ENCODE data around the gene ABCC1. TPM values are rescaled to one million over a fixed set of nuclear protein-coding genes. Genes with fewer than 3 reads are reported as not detected.
"Not testable (repeated sequence)": the region's sequence is repeated elsewhere in the genome, so short reads cannot be mapped to it uniquely, and the experiment has no call there.

ABCC1 gene
- total RNA-seq, 1 experiment from 2014 or later, result 10.0 TPM

DNA sequence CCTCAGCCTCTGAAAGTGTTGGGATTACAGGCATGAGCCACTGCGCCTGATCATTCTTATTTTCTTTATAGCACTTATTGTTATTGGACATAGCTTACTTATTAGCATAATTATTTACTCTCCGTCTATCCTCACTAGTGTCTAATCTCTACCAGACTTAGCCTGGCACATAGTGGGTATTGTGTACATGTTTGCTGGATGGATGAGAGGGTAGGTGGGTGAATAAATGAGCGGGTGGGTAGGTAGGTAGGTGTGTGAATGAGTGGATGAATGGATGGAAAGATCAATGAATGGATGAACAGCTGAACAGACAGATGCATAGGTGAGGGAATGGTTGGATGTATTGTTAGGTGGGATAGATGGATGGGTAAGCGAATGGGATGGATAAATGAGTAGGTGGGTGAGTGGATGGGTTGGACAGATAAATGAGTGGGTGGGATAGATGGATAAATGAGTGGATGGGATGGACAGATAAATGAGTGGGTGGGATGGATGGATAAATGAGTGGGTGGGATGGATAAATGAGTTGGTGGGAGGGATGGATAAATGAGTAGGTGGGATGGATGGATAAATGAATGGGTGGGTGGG, 222.0 kb downstream of the ABCC1 start:
- no peak overlapping the region for H3K27ac ChIP-seq
- H3K9me3 ChIP-seq (replicated peaks), result no peaks in the 10 kb centered on the region; the same call in 1 of the 2 replicates
- no peaks in the 10 kb centered on the region for H3K36me3 ChIP-seq
- H3K4me3 ChIP-seq, result no peak overlapping the region
- H3K4me1 ChIP-seq, result no peaks in the 10 kb centered on the region
- no peak for DNase-seq
- no peaks in the 10 kb centered on the region for H3K27me3 ChIP-seq

GRCh38 chr16:16172991-16173390, 223.6 kb downstream of the ABCC1 start:
- Histone ChIP-seq H3K27ac (no peak overlapping the region), H3K4me1 (no peaks in the 10 kb centered on the region), H3K9me3 (replicated peaks) (no peaks in the 10 kb centered on the region; the same call in 1 of the 2 replicates), H3K27me3 (no peaks in the 10 kb centered on the region), H3K4me3 (no peak overlapping the region), H3K36me3 (no peaks in the 10 kb centered on the region)
- DNase-seq, result no peak

DNA sequence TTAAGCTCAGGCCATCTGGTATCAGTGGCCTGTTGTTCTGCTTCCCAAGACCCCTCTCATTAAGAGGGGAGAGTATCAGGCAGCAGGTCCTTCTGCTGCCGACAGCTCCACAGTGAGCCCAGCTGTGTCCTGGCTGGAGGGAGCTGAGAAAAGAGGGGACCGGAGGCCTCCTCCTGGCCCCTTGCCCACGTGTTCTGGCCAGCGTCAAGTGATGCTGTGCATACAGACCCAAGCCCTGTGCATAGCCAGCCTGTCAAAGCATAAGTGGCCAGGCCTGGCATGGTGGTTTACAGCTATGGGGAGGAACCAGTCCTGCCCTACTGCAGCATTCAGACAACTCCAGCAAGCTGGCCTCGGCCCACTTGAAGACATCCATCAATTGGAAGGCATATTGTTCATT, 225.9 kb downstream of the ABCC1 start:
- no peak for DNase-seq
- H3K36me3 ChIP-seq, result no peaks in the 10 kb centered on the region
- no peaks in the 10 kb centered on the region for H3K27me3 ChIP-seq
- H3K9me3 ChIP-seq (replicated peaks), result no peaks in the 10 kb centered on the region; the same call in 1 of the 2 replicates
- no peaks in the 10 kb centered on the region for H3K4me1 ChIP-seq
- H3K27ac ChIP-seq, result no peak overlapping the region
- no peak overlapping the region for H3K4me3 ChIP-seq

- DNase-seq, result no peak
- no peaks in the 10 kb centered on the region for H3K4me1 ChIP-seq
- H3K9me3 ChIP-seq (replicated peaks), result no peaks in the 10 kb centered on the region; the same call in 1 of the 2 replicates
- H3K27me3 ChIP-seq, result no peaks in the 10 kb centered on the region
- H3K36me3 ChIP-seq, result no peaks in the 10 kb centered on the region
- H3K4me3 ChIP-seq, result no peak overlapping the region
- no peak overlapping the region for H3K27ac ChIP-seq
Observed at GRCh38 chr16:16176328-16176727, 226.9 kb downstream of the ABCC1 start.

- no peak for DNase-seq
- H3K27me3 ChIP-seq, result no peaks in the 10 kb centered on the region
- no peaks in the 10 kb centered on the region for H3K36me3 ChIP-seq
- no peaks in the 10 kb centered on the region for H3K4me1 ChIP-seq
- no peaks in the 10 kb centered on the region; the same call in 1 of the 2 replicates for H3K9me3 ChIP-seq (replicated peaks)
- no peak overlapping the region for H3K27ac ChIP-seq
- H3K4me3 ChIP-seq, result no peak overlapping the region
Observed at GRCh38 chr16:16178455-16179162, 229.2 kb downstream of the ABCC1 start.

DNA sequence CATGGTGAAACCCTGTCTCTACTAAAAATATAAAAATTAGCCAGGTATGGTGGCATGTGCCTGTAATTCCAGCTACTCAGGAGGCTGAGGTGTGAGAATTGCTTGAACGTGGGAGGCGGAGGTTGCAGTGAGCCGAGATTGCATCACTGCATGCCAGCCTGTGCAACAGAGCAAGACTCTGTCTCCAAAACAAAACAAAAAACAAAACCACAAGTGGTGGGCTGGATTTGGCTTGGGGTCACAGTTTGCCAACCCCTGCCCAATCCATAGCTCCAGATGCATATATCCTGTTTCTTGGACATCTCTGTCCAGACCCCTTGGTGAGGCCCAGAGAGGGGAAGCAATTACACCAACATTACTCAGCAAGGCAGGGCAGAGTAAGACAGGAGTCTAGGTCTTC, 232.3 kb downstream of the ABCC1 start:
- H3K9me3 ChIP-seq (replicated peaks); H3K4me3 ChIP-seq; H3K27me3 ChIP-seq; H3K4me1 ChIP-seq; H3K27ac ChIP-seq; H3K36me3 ChIP-seq; DNase-seq: not testable (repeated sequence)

DNA sequence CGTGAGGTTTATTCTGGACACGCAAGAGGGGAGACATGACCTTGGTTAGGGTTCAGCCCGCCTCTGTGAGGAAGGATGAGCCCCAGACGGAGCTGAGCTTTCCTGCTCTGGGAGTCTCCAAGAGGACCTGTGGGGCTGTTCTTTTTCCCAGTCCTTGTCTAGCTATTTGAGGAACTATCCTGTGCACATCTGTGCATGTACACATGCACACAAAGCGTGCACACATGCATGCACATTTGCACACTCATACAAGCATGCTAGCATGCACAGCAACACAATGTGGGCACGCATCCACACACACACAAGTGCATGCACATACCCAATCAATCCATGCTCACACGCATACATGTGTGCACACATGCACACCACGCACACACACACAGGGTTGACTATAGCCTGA, 233.5 kb downstream of the ABCC1 start:
- no peak for DNase-seq
- H3K36me3 ChIP-seq, result no peaks in the 10 kb centered on the region
- no peaks in the 10 kb centered on the region for H3K9me3 ChIP-seq (replicated peaks)
- H3K4me1 ChIP-seq, result no peaks in the 10 kb centered on the region
- H3K4me3 ChIP-seq, result no peak overlapping the region
- H3K27me3 ChIP-seq, result no peaks in the 10 kb centered on the region
- no peak overlapping the region for H3K27ac ChIP-seq

DNA sequence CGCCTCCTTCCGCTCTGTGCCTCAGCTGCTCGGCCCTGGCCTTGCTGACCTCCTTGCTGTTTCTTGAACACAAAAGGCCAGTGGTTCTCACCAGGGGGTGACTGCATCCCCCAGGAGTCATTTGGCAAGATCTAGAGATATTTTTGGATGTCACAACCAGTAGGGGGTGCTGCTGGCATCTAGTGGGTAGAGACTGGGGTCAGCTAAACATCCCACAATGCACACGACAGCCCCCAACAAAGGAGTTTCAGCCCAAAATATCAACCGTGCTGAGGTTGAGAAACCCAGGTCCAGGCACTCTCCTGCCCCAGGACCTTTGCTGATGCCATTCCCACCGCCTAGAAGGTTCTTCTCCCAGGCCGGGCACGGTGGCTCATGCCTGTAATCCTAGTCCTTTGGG, 234.1 kb downstream of the ABCC1 start:
- no peak overlapping the region for H3K4me3 ChIP-seq
- no peaks in the 10 kb centered on the region for H3K9me3 ChIP-seq (replicated peaks)
- H3K4me1 ChIP-seq, result no peaks in the 10 kb centered on the region
- DNase-seq, result no peak
- no peaks in the 10 kb centered on the region for H3K36me3 ChIP-seq
- no peaks in the 10 kb centered on the region for H3K27me3 ChIP-seq
- no peak overlapping the region for H3K27ac ChIP-seq

DNA sequence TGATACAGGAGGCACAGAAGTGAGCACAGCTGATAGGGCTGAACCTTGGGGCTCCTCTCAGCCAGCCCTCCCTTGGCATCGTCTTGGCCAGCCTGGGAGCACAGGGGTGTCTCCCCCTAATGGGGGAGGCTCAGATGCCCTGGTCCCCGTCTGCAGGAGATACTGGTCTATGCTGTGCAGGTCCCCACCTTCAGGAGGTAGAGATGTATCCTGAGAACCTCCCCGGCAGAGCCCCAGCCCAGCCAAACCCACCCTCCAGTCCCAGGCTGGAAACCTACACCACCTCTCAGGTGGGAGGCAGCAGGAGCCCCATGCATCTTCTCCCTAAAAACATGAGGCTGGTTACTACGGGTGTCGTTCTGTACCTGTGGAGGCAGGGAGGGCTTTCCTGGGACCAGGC, 235.2 kb downstream of the ABCC1 start:
- no peak for DNase-seq
- no peaks in the 10 kb centered on the region for H3K4me1 ChIP-seq
- no peaks in the 10 kb centered on the region for H3K27me3 ChIP-seq
- H3K36me3 ChIP-seq, result no peaks in the 10 kb centered on the region
- no peak overlapping the region for H3K4me3 ChIP-seq
- no peak overlapping the region for H3K27ac ChIP-seq
- H3K9me3 ChIP-seq (replicated peaks), result no peaks in the 10 kb centered on the region

DNA sequence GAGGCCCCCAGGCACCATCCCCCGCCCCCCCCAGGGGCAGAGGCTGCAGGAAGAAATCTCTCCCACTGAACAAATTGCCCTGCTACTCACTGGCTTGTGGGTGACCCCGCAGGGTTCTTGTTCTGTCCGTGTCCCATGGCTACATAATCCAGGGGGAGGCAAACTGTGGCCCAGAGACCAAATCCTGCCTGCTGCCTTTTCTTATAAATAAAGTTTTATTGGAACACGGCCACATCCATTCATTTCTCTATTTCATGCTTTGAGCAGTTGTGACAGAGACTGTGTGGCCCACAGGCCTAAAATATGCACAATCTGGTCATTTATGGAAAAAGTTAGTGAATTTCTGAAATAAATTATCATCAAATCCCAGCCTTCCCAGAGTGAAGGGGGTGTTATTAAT, 235.7 kb downstream of the ABCC1 start:
- H3K9me3 ChIP-seq (replicated peaks), result no peaks in the 10 kb centered on the region
- DNase-seq, result no peak
- no peaks in the 10 kb centered on the region for H3K27me3 ChIP-seq
- H3K27ac ChIP-seq, result no peak overlapping the region
- H3K4me3 ChIP-seq, result no peak overlapping the region
- H3K36me3 ChIP-seq, result no peaks in the 10 kb centered on the region
- H3K4me1 ChIP-seq, result no peaks in the 10 kb centered on the region

DNA sequence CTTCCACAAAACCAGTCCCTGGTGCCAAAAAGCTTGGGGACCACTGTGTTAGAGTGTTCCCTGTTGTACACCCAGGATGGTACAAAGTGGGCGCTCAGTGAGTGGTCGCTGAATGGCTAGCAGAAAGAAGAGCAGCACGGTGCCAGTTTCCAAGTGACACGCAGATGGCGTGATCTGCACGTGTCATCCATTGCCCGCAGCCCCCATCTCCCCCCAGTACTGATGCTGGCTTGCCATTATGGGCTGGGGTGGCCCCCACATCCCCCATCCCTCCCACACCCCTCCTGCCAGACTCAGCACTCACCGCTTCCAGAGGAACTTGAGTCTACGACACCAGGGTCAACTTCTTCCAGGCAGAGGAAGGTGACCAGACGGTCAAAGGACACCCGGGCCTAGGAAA, 237.4 kb downstream of the ABCC1 start:
- no peaks in the 10 kb centered on the region for H3K9me3 ChIP-seq (replicated peaks)
- no peaks in the 10 kb centered on the region for H3K4me1 ChIP-seq
- H3K27ac ChIP-seq, result no peak overlapping the region
- no peak for DNase-seq
- H3K36me3 ChIP-seq, result no peaks in the 10 kb centered on the region
- H3K27me3 ChIP-seq, result no peaks in the 10 kb centered on the region
- no peak overlapping the region for H3K4me3 ChIP-seq

DNA sequence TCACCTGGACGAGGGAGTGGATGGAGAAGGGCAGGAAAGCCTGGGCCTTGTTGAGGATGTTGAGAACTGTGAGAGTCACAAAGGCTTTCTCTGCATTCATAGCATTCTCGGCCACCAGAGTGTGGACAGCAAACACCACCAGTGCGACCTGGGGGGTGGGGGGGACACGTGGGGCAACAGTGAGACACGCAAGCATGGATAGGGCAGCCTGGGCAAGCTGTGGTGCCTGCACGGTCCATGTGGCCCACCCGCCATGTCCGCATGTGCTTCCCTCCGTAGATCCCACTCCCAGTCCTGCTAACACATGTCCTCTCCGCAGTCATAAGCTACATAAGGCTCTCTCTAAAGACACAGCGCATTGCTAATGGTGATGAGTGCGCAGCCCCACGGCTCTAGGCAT, 239.4 kb downstream of the ABCC1 start:
- Histone ChIP-seq H3K4me3 (no peak overlapping the region), H3K4me1 (no peaks in the 10 kb centered on the region), H3K9me3 (replicated peaks) (no peaks in the 10 kb centered on the region), H3K36me3 (no peaks in the 10 kb centered on the region), H3K27ac (no peak overlapping the region), H3K27me3 (no peaks in the 10 kb centered on the region)
- DNase-seq, result no peak

DNA sequence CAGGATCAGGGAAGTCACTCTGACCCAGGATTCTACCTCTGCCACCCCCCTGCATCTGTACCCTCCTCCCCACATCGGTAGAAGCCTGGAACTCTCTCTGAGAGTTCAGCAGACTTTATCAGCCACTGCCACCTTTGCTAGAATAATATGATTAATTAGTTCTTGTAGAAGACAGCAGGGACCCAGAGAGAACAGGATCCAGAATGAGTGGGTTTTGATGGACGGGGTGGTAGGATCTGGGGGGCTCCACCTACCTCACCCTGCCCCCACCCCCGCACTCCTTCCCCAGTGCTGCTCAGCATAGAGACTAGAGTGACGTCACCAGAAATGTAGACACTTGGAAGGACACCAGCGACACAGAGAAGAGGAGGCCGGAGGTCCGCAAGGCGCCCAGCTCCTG, 240.4 kb downstream of the ABCC1 start:
- Histone ChIP-seq H3K4me3 (no peak overlapping the region), H3K9me3 (replicated peaks) (no peaks in the 10 kb centered on the region), H3K27me3 (no peaks in the 10 kb centered on the region), H3K36me3 (no peaks in the 10 kb centered on the region), H3K4me1 (no peaks in the 10 kb centered on the region), H3K27ac (no peak overlapping the region)
- DNase-seq, result no peak

DNA sequence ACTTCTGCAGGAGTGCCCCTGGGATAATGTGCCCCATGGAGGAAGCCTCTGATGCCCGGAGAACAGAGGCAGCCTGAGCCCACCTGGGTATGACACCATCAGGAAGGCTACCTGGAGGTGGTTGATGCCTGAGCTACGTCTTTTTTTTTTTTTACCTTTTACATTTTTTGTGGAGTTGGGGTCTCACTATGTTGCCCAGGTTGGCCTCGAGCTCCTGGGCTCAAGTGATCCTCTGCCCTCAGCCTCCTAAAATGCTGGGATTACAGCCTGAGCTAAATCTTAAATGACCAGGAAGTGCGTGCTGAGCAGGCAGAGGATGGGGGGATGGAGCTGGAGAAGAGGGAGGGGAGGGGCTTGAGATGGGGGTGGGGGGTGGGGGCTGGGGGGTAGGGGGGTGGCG, 241.1 kb downstream of the ABCC1 start:
- Histone ChIP-seq H3K27me3 (no peaks in the 10 kb centered on the region), H3K4me3 (no peak overlapping the region), H3K36me3 (no peaks in the 10 kb centered on the region), H3K9me3 (replicated peaks) (no peaks in the 10 kb centered on the region), H3K27ac (no peak overlapping the region), H3K4me1 (no peaks in the 10 kb centered on the region)
- DNase-seq, result no peak

DNA sequence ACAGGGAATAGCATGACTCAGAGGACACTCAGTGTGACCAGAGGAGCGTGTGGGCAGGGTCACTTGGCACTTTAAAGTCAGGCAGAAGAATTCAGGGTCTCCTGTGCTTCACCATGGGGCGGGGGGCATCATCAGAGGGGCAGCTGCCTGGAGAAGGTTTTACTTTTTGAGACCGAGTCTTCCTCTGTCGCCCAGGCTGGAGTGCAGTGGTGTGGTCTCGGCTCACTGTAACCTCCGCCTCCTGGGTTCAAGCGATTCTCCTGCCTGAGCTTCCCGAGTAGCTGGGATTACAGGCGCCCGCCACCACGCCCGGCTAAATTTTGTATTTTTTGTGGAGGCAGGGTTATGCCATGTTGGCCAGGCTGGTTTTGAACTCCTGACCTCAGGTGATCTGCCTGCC, 241.6 kb downstream of the ABCC1 start:
- H3K27me3 ChIP-seq; H3K4me3 ChIP-seq; H3K27ac ChIP-seq; DNase-seq; H3K36me3 ChIP-seq; H3K9me3 ChIP-seq (replicated peaks); H3K4me1 ChIP-seq: not testable (repeated sequence)
